Type B pancreatic cell (in vitro differentiated cells): ENCODE data around the gene TGM2. TPM values are rescaled to one million over a fixed set of nuclear protein-coding genes. Genes with fewer than 3 reads are reported as not detected.
A peak's percentile ranks its signal among the peaks of the same experiment; 100 is the strongest.

ENCODE experiments used
- DNase-seq: peaks from one replicate; pipeline ENCODE4 v3.0.0; 2021; ENCODE audit warnings: mixed read lengths; ENCODE audit not compliant: unreplicated experiment; ENCODE audit errors: extremely low spot score
- H3K27ac Mint-ChIP-seq: 2 replicates; pipeline ENCODE4 v1.8.0; 2021; ENCODE audit warnings: mild to moderate bottlenecking, mixed read lengths
- H3K27me3 Mint-ChIP-seq: 2 replicates; pipeline ENCODE4 v1.8.0; 2021; ENCODE audit warnings: mixed read lengths
- H3K36me3 Mint-ChIP-seq: 2 replicates; pipeline ENCODE4 v1.8.0; 2021; ENCODE audit warnings: mixed read lengths
- H3K4me1 Mint-ChIP-seq: one replicate; pipeline ENCODE4 v1.8.0; 2021; ENCODE audit warnings: mixed read lengths; ENCODE audit not compliant: unreplicated experiment
- H3K4me3 Mint-ChIP-seq: 2 replicates; pipeline ENCODE4 v1.8.0; 2021; ENCODE audit warnings: mild to moderate bottlenecking, mixed read lengths
- H3K9me3 Mint-ChIP-seq: 2 replicates; pipeline ENCODE4 v1.8.0; 2021; ENCODE audit warnings: mixed read lengths
- CTCF ChIP-seq: fragments of 200-600 bp; sonication (generic); conservative IDR thresholded peaks from 2 replicates; pipeline ENCODE4 v1.5.0; 2021; ENCODE audit warnings: antibody characterized with exemption, mild to moderate bottlenecking
- total RNA-seq: library from RNA; stranded (reverse); gene quantifications from 2 replicates; pipeline ENCODE4 v1.2.1, GENCODE V29; 2021; ENCODE audit warnings: low replicate concordance

TGM2 gene
- total RNA-seq, 1 donor from 2014 or later: 31.7 TPM

- no peaks in the 10 kb centered on the region for H3K9me3 Mint-ChIP-seq
- H3K4me3 Mint-ChIP-seq: no peak overlapping the region
- H3K36me3 Mint-ChIP-seq: no peaks in the 10 kb centered on the region
- H3K4me1 Mint-ChIP-seq: peaks cover 48% of the 10 kb centered on the region
- TF ChIP-seq CTCF: no peak
- H3K27me3 Mint-ChIP-seq: no peaks in the 10 kb centered on the region
- peak overlapping the region; percentile 71 for H3K27ac Mint-ChIP-seq
- DNase-seq: no peak
These were observed 20.5 kb downstream of the TGM2 start for GRCh38 chr20:38144598-38144973.

GRCh38 chr20:38143646-38144554, 21.2 kb downstream of the TGM2 start:
- TF ChIP-seq CTCF: no peak
- Mint-ChIP-seq H3K4me3 (peak overlapping the region; percentile 46), H3K4me1 (peaks cover 51% of the 10 kb centered on the region), H3K9me3 (no peaks in the 10 kb centered on the region), H3K27me3 (peaks cover 4% of the 10 kb centered on the region), H3K27ac (peak overlapping the region; percentile 72), H3K36me3 (peaks cover 3% of the 10 kb centered on the region)
- no peak for DNase-seq

DNA sequence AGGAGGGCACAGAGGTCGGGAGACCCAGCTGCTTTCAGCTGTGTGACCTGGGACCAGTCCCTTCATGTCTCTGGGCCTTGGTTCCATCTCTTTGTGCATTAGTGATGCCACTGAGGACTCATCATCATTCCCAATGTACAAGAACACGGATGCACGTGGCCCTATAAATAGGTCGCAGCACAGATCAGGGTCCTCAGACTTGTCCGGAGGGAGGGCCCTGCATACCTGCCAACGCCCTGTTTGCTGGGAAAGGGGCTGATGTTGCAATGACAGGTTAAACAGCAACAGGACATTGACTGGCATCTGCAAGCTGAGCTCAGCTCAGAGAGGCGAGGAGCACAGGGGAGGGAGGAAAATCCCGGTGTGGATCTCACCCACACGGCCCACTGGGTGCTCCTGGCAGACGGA, 21.8 kb downstream of the TGM2 start:
- no peak for TF ChIP-seq CTCF
- Mint-ChIP-seq H3K36me3 (peaks cover 3% of the 10 kb centered on the region), H3K27me3 (peaks cover 4% of the 10 kb centered on the region), H3K27ac (peak overlapping the region; percentile 72), H3K4me3 (peak overlapping the region; percentile 46), H3K4me1 (peaks cover 51% of the 10 kb centered on the region), H3K9me3 (no peaks in the 10 kb centered on the region)
- no peak for DNase-seq

DNA sequence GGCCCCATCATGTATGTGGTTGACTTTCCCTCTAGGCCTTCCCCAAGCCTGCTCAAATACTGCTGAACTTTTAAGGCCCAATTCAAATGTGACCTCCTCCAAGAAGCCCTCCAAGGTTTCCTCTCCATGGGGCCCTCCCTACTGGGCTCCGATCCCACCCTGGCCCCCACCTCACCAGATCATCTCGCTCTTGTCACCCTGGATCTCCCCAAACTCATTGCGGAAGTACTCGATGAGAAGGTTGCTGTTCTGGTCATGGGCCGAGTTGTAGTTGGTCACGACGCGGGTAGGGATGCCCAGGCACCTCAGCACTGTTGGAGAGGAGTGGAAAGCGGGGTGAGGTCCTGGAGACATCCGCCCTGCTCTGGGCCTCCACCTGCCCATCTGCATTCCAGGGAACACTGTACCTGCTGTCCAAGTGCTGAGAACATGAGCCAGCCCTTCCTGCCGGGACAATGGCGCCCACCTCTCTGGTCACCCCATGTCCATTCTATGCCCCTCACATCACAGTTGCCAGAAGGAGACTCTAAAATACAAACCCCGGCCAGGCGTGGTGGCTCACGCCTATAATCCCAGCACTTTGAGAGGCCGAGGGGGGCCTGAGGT, 23.1 kb downstream of the TGM2 start:
- no peak for TF ChIP-seq CTCF
- Mint-ChIP-seq H3K27ac (no peak overlapping the region), H3K36me3 (peaks cover 3% of the 10 kb centered on the region)

DNA sequence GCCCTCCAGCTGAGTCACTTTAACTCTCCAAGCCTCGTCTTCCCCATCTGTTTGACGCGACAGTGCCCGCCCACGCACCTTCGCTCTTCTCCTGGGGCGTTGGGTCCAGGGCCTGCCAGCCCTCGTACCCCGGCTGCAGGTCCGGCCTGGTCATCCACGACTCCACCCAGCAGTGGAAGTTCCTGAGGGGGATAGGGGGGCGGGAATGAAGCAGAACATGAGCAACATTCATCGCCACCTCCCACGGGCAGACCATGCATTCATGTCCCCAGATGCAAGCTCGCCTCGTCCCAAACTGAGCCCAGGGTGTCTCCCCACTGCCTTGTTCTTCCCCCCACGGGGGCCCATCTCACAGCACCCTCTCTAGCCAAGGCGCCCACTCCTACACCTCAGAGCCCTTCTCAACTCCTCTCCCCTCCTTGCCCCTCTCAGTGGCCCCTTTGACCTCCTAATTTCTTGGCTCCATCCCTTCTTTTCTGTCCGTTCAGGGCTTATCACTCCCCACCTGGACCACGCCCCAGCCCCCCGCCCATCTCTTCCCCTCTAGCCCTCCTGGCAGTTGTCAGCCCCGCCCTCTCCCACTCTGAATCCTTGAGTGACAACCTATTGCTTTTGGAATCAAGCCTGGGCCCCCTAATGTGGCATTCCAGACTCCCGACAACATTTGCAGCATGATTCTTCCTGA, 23.7 kb downstream of the TGM2 start:
- Mint-ChIP-seq H3K36me3 (peaks cover 3% of the 10 kb centered on the region), H3K9me3 (no peaks in the 10 kb centered on the region), H3K27me3 (peaks cover 4% of the 10 kb centered on the region), H3K4me1 (peaks cover 47% of the 10 kb centered on the region), H3K4me3 (no peak overlapping the region), H3K27ac (no peak overlapping the region)
- TF ChIP-seq CTCF: no peak
- no peak for DNase-seq

More for the DNA sequence above, 23.1 kb downstream of the TGM2 start:
- Mint-ChIP-seq H3K4me1 (peaks cover 47% of the 10 kb centered on the region), H3K9me3 (no peaks in the 10 kb centered on the region), H3K4me3 (no peak overlapping the region), H3K27me3 (peaks cover 4% of the 10 kb centered on the region)
- no peak for DNase-seq
